Erythroblast (primary cell): Measurements from ENCODE around the gene HSF2BP.
"Not testable (repeated sequence)": the region's sequence is repeated elsewhere in the genome, so short reads cannot be mapped to it uniquely, and the experiment has no call there.

Experiments
- DNase-seq, 2 experiments: peaks; one replicate each; lab custom pipeline; 2025; lab: John Stamatoyannopoulos, UW
- GATA1 ChIP-seq: IDR thresholded peaks from 2 replicates; pipeline ENCODE4 v1.6.1; 2011; ENCODE audit warnings: low read depth, mild to moderate bottlenecking, control low read depth, low read length, moderate library complexity
- POLR2A ChIP-seq: IDR thresholded peaks from 2 replicates; pipeline ENCODE4 v1.6.1; 2011; ENCODE audit warnings: mild to moderate bottlenecking, low read length

Gene HSF2BP

DNA sequence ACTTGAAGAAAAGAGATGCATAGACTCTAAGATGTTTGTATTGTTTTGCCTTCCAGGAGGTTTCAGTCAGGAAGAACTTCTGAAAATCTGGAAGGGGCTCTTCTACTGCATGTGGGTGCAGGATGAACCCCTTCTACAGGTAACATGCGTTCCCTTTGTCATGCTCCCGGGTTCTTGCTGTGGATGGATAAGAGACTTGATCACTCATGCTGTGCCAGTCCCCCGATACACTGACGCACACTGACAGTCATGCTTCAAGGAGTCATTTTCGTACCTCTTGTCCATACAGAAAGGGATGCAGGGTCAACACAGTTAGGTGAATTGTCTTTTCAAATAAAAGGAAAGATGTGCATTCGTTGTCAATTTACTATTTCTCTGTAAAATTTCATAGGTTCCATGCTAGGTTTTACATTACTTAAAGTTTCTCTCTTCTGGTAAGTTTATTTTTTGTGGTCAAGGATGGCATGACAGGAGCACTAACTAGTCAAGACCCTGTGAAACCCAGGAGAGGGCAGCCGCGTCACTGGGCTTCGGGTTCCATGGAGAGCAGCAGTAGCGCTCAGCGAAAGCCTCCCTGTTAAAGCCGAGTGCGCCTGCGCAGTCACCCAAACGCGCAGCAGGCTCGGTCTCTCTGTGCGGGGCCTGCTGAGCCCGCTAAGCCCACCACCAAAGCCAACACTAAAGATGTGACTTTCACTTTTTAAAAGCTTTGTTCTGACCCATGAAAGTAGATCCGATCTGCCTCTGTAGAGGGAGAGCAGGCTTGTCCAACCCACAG lies 10.7 kb upstream of the HSF2BP start:
- no peak for TF ChIP-seq POLR2A
- no peak for DNase-seq

GRCh38 chr21:43667191-43667904 lies 8.1 kb upstream of the HSF2BP start:
- no peak for DNase-seq
- TF ChIP-seq GATA1 (no peak), POLR2A (no peak)

GRCh38 chr21:43665879-43666278 lies 6.6 kb upstream of the HSF2BP start:
- no peak for DNase-seq
- TF ChIP-seq GATA1 (no peak), POLR2A (no peak)

GRCh38 chr21:43664358-43664757 lies 5.1 kb upstream of the HSF2BP start:
- no peak for TF ChIP-seq GATA1
- no peak for TF ChIP-seq POLR2A
- DNase-seq: no peak

GRCh38 chr21:43663033-43663432 lies 3.7 kb upstream of the HSF2BP start:
- no peak for DNase-seq
- TF ChIP-seq POLR2A (no peak), GATA1 (no peak)

DNA sequence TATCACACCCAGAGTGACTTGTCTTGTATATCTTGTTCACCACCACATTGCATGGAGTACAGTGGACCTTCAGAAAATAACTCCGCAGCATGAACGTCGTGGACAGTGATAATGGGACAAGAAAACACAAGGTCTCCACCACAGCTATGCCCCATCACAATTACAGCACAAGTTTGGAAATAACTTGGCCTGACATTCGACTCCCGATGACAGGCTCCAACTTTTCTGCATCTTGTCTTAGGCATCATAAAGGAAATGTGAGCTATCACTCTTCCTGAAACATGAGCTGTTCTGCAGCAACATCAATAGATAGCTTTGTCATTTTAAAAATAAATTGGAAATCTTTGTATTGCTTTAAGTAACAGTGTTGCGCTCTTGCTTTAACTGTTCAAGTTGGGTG lies 3.0 kb upstream of the HSF2BP start:
- DNase-seq: no peak
- no peak for TF ChIP-seq POLR2A

DNA sequence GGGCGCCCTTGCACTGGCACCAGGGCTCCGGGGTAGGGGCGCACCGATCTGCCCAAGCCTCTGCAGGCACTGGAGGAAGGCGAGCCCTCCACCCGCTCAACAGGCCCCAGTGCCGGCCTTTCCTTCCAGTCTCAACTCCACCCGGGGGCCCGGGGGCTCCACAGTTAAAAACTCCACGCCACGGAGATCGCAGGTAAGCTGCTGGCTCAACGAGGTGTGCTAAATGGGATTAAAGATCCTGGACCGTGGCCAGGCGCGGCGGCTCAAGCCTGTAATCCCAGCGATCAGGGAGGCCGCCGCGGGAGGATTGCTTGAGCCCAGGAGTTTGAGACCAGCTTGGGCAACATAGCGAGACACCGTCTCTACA lies 536 bp downstream of the HSF2BP start:
- no peak for DNase-seq
- no peak for TF ChIP-seq POLR2A
- TF ChIP-seq GATA1: no peak

GRCh38 chr21:43658088-43658741 lies 1.1 kb downstream of the HSF2BP start:
- DNase-seq: no peak
- TF ChIP-seq POLR2A: no peak
- TF ChIP-seq GATA1: no peak

DNA sequence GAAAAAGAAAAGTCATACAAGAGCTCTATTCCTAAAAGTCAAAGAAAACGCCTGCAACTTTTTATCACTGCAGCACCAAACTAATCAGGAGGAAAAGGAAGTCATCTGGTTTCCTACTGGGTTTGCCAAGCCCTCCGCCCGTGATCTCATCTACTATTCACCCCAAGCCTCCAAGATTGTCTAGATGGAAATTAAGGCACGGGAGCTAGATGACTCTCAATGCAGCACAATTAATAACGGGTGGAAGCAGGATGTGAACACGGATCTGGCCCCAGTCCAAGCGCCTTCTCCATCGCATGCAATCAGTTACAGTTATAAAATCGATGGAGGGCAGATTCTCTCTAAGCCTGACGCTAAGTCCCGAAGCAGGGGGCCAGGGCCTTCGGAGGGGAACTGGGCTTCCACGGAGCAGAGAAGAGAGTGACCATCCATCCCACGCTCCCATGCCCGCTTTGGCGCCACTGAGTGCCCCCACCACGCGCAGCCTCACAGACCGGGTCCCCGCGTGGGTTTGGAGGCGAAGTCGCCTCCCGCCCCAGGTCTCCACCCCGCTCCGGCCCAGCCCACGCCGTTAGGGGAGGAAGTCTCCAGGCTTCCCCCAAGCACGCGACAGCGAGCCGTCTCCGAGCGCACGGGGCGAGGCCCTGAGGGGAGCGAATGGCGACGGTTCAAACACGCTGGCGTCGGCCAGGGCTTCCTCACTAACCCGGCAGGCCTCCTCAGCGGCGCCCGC lies 1.8 kb downstream of the HSF2BP start:
- TF ChIP-seq POLR2A (no peak), GATA1 (no peak)
- peak in 1 of 2 experiments; percentile 18 for DNase-seq

DNA sequence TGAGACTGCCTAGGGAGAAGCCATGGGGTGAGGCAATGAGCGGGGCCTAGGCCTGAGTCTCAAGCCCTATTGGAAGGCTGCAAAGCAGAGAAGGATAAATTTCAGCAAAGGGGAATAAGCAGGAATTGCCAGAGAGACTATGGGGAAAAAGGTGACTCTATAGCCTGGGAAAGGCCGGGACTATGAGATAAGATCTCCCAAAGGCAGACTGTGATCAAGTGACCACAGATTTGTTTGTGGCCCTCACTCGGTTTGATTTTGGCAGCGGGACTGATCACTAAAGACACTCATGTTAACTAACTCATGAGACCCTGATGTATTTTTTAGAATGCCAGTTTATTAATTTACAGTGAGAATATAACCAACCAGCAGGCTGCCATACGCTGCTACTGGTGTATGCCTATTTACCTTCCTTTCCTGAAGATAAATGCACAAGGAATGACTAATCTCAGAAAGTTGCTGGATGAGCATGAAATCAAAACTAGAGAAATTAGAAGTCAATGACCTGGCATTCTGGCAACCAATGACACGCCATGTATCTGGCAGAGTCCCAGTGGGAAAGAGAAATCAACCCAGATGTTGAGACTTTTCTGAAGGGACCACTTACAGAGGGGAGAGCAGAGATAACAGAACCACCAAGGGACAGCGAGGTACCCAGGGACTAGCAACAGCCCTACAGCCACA lies 4.3 kb downstream of the HSF2BP start:
- no peak for DNase-seq
- no peak for TF ChIP-seq POLR2A
- no peak for TF ChIP-seq GATA1

DNA sequence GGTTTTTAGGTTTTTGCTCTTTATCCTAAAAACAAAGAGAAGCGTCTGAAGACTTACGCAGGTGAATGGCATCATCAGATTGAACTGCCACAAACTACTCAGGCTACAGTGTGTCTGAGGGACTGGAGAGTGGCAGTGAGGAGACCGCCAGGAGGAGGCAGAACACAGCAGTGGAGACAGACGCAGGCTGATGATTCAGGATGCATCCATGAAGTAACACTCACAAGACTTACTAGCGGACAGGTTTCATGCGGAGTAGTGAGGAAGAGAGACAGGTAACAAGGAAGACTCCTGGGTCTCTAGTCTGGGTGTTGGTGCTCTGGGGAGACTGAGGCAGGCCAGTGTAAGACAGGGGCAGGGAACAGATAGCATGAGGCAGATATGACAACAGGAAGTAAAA lies 5.7 kb downstream of the HSF2BP start:
- TF ChIP-seq POLR2A: no peak
- TF ChIP-seq GATA1: no peak
- no peak for DNase-seq

DNA sequence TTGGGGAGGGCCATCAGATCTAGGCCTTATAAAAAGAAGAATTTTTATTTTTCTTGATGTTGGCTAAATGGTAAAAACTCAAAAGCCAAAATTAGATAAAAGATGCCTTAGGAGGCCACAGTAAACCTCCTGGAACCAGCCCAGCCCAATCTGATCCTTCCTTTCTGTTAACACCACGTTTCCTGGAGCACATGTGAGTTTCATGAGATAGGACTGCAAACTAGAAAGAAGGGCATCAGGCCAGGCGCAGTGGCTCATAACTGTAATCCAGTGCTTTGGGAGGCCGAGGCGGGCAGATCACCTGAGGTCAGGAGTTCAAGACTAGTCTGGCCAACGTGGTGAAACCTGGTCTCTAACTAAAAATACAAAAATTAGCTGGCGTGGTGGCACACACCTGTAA lies 6.7 kb downstream of the HSF2BP start:
- TF ChIP-seq POLR2A (no peak), GATA1 (no peak)
- DNase-seq: no peak

DNA sequence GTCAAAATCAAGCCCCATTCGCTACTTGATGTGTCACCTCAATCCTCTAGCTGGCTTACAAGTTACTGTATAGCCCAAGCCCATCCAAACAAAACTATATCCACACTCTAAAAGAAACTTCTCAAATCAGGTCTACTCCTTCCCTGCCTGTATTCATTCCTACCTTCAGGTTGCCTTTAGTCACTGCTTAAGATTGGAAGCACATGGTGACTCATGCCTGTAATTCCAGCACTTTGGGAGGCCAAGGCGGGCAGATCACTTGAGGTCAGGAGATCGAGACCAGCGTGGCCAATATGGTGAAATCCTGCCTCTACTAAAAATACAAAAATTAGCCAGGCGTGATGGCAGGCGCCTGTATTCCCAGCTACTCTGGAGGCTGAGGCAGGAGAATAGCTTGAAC lies 7.4 kb downstream of the HSF2BP start:
- DNase-seq: not testable (repeated sequence)
